ENCODE data around the gene AFF3.

AFF3 gene

DNA sequence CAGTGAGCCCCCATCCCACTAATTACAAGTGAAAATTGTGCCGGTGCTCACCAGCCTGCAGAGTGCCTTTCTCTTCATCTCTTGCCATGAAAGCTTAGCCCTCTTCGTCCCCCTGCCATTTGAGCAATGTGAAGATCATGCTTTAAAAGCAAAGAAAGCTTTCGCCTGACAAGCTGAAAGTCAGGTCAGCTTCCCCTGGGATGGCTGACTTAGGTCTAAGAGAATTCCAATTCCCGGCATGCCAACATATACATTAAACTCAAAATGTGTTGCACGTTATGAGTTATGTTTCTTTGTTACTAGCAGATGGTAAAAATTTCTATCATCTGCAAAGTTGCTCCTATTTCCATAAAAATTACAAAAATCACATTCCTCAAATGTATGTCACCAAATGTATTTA lies 129.8 kb downstream of the AFF3 start:
- no peak for DNase-seq

DNA sequence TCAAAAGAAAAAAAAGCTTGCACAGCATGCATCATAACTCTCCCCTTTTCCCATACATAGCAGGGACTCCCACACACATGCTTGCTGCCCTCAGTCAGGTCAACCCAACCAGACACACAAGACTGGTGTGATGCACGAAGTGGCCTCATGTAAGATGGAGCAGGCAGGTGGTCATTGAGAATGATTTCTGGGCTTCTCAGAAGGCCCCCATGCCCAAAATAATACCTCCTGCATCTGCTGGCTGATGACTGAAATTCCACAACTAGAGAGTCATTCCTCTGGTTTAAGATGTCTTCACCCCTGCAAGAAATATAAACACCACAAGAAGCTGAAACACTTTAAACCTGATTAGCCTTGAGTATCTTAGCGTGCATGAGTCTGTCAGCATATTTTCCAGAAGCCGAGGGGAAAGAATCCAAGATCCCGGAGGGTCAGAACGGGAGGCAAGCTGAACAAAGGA lies 131.1 kb downstream of the AFF3 start:
- no peak for DNase-seq

DNA sequence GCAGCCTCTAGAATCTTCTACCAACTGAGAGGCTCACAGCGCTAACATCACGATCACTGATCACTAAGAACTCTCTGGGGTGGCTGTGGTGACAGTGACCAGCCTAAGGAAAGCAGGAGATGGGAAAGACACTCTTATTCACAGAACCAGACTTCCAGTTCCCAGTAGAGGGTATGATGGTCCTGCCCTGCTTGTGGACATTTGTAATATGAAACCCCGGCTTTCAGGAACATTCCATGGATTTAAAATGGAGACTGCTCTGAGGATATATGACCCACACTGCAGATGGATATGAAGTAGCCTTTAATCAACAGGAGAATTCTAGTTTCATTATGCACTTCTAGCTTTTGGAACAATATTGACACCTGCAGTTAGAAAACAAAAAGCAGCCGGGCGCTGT lies 131.8 kb downstream of the AFF3 start:
- no peak for DNase-seq

DNA sequence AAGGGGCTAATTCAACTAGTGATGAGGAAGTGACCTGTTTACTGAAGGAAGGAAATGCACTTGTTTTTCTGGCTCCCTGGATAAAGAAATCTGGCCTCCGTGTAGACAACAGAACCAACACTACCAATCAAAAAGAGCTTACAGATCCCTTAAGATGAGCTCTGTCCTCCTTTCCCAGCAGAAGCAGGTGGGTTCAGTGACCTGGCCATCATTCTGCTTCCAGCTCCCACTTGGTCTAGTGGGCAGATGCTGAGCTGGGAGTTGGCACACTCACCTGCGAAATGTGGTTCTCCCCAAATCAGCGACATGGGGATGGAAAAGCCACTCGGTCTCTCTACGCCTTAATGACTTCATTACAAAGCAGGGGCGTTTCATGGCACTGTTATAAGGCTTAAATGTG lies 132.6 kb downstream of the AFF3 start:
- no peak for DNase-seq

DNA sequence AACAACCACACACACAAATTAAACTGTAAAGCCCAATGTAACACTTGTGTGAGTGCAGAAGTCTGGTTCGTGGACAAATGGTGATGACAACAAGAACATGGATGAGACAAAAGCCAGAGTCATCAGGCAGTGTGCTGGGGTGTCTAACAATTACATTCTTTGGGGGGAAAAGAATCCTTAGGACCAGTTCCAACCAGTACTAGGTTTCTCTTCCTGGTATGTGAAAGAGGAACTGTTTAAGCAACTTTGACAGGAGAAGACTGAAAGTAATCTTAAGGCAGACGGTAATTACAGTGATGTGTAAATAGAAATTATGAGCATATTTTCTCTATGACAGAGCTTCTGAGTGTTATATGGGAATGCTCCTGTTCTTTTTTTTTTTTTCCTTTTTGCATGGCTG lies 133.4 kb downstream of the AFF3 start:
- no peak for DNase-seq

DNA sequence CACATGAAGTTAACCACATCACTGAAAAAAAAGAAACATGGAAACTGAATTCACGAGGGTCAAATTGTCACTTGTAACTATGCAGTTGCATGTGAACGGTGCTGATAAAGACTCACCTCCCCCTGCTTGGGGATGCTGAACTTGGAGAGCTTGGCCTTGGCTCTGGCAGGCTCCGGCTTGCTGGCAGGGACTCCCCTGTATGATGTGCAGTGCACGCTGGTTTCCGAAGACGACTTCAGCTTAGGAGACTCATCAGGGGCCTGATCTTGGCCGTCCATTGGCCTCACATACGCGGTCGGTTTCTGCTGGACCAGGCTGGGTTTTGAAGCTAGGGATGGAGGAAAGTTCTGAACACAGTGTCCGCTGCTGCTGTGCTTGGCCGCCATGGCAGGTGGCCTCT lies 135.9 kb downstream of the AFF3 start:
- DNase-seq = no peak

DNA sequence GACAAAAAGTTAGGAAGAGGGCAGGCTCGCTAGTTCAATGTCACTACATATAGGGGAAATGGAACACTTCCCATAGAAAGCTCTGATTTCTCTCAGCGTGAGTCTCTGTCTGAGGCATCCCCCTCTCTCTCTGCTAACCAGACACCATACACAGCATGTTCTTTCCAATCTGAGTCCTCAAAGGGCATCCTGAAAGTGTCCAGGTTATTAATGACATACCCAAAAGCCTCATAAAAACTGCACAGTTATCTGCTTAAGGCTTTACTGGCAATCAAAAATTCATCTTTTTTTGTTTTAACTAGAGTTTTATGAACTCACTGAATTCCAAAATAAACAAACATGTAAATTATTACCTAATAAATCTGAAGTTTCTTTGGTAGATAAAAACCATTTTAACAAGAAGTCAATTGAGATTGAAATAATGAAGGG lies 137.4 kb downstream of the AFF3 start:
- DNase-seq = no peak

DNA sequence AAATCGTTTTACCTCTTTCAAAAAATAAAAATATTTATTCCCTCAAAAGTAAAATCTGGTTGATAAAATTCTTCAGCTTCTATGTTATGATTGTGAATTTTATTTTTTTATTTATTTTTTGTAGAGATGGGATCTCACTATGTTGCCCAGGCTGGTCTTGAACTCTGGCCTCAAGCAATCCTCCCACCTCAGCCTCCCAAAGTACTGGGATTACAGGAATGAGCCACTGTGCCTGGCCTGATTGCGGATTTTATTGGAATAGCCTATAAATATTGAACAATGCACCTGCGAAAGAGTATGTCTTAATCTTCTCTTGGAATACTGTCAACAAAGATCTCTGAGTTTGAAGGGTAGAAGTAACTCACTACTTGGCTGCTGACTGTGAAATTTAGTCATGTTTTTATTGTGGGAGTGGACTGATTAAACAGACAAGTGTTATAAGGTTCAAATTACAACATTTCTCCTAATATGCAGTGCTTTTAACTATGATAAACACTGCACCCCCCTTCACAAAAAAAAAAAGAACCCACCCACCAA lies 138.0 kb downstream of the AFF3 start:
- no peak for DNase-seq

DNA sequence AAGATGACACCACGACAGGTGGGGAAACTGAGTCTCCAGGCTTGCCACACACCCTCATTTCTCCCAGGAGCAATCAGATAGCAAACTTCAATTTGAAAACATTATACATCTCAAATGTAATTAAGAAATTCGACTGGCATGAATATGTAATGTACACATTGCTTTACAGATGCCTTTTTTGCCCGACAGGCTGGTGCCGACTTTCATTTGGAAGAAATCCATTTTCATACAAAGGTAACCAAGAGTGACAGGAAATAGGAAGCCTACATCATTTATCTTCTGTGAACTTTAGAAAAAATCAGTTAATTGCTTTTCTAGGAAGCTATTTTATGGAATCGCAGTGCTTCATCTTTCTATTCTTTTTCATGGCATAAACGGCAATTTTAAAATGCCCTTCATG lies 140.3 kb downstream of the AFF3 start:
- no peak for DNase-seq

DNA sequence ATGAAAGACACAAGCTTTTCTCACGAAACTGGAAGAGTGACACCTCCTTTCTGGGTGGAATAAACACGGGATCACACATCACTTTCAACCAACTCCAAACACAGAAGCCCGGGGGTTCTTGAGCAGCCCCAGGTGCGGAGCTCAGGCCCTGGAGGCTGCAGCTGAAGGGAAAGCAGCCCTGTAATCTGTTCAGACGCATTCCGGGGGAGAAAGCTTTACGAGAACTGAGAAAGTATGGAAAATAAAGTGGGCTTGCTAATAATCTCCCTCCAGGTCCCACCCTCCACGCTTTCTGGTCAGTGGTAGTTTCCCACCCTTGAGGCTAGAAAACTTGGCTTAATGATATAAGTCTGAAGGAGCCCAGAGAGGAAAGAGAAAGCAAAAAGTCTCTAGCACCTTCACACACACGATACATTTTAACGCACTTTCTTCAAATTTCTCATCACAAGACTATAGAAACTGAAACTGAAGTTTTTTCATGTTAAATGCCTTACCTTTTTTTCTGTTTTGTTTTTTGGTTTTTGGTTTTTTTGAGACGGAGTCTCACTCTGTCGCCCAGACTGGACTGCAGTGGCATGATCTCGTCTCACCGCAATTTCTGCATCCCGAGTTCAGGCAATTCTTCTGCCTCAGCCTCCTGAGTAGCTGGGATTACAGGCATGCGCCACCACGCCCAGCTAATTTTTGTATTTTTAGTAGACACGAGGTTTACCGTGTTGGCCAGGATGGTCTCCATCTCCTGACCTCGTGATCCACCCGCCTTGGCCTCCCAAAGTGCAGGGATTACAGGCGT lies 141.3 kb downstream of the AFF3 start:
- DNase-seq = no peak

DNA sequence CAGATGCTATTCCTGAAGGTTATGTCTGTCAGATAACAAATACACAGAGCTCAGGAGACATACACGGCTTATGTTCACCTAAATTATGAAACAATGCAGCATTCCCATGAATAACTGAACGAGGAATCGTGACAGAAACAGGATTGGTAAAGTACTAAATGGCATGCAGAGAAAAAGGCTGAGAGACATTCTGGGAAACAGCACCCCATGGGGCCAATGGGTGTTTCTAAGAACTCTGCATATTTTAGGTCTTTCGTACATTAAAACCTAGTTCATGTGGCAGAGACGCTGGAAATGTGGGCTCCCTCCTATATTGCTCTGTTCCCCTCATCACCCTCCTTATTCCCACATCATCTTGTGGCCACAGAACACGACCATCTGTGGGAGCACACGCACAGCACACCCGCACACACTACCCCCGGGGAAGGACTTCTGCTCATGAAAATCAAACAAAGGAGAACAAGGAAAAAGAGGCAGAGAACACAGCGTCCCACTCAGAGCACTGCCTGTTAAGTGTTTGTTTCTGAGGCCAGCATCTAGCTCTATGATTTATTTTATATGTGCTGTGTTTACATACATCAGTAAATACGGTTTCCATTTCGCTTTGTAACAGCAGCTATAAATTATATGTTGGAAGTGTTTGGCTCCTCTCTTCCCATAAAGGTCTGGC lies 143.6 kb downstream of the AFF3 start:
- no peak for DNase-seq

DNA sequence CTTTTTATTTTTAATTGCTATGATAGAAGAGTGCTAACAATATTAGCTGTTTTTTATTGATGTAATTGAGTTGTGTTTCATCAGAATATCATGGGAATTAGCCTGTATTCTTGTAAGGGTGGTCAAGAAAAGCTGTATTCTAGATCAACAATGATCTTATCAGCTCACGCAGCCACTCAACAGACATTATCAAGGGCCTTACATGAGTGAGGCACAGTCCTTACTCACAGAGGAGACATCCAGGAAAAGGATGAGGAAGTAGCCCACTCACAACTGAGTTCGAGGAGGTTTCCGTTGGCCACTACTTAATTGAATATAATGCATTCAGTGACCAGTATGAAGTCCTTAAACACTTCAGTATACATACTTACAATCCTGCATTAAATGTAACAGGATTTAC lies 152.5 kb downstream of the AFF3 start:
- DNase-seq = no peak

DNA sequence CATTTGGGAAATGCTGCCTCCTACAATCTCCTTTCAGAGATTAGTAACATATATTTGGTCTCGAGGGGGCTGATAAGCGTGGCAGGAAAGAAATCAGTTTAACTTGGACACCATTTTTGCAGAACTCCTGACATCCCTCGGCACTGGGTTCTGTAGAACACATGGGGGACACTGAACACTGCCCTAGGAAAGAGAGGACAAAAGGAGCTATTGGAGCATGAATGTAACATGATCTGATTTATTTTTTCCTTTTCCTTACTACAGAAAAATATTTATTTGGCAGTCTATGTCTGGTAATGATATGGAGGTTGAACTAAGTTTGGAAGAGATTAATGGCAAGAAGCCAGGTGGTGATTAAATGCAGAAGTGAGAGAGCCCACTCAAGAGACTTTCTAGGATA lies 153.8 kb downstream of the AFF3 start:
- DNase-seq = no peak

DNA sequence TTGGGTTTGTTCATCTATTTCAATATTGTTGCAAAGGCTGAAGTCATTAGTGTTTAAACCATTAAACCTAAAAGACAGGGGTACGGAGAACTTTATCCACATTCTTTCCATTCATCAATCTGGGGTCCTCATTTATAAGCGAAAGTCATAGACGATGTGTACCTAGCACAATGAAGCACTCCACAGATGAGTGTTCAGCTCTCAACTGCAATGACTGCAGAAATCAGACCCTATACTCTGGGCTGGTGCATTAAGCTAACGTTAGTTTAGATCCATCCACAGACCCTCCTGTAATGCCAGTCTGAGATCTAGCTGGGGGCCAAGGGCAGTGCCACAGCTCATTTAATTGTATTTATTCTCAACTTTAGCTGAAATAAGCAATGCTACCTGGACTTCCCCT lies 155.2 kb downstream of the AFF3 start:
- DNase-seq = no peak

DNA sequence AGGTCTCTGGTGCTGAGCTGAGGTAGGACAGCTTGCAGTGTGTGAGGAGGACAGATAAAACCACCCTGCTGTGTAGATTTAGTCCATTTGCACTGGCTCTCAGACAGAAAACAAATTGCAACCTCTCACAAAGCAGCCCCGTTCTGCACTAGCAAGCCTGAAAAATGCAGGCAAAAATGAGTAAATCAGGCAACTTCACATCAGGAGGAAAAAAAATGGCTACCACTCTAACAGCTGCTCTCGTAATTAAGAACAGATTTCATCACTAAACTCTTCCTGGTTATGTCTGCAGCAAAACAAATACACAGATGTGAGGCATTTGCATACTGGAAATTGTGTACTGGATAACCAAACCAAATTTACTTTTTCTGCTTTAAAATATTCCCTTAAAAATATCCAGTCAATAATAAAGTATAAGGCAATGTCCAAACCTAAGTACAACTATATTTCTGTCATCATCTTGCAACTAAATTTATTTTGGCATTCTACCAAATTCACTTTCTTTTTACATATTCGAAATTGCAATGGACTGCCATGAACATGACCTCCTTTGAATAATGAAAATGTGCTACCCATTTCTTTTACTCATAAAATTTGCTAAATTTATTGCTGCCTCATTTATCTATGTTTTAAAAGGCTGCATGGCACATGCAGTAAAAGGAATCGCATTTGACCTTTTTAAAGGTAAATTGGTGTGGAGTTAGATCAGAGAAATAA lies 157.4 kb downstream of the AFF3 start:
- DNase-seq = no peak

DNA sequence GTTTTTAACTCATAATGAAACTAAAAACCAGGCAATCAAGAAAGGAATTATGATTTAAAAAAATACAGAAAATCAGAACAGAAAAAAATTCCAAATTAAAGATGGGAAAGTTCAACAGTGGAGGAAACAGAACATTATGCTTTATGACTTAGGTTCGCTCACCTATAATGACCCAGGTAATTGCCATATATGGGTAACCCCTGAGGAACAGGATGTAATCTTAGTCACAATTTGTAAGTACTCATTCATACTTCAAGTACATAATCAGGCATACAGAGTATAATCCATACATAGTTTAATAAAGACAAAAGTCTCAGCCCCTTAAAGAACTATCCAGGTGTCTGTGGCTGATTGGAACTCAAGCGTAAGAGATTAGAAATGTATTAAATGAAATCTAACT lies 159.6 kb downstream of the AFF3 start:
- DNase-seq = no peak

DNA sequence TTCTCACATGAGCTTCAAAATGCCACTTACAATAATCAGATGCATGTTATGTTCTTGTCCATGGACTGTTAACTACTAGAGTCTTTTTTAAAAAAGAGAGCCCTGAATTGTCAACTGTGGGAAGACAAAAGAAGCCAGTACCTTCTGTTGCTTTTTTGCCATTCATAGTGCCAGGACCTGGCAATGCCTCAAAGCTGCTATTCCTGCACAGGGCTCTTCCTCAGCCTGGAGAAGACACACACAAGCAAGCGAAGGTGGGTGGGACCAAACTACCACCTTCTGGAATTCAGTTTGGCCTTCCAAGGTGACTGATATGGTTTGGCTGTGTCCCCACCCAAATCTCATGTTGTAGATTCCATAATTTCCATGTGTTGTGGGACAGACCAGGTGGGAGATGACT lies 160.6 kb downstream of the AFF3 start:
- no peak for DNase-seq

DNA sequence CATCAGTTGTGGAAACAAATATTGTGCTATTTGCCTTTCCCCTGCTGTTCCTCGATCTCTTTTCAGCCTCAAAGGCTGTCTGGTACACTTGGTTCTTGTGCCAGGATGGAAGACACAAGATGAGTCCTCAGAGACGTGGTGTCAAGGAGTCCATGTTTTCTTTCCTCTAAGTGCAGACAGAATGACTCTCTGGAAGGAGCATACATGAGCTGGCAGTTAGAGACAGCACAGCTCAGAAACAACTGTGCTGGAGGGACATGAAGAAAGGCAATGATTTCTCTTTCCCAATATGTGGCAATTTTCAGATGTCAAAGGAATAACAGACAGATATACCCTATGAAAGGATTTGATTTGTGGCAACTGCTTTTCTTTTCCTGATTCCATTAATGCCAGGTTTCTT lies 162.2 kb downstream of the AFF3 start:
- no peak for DNase-seq

DNA sequence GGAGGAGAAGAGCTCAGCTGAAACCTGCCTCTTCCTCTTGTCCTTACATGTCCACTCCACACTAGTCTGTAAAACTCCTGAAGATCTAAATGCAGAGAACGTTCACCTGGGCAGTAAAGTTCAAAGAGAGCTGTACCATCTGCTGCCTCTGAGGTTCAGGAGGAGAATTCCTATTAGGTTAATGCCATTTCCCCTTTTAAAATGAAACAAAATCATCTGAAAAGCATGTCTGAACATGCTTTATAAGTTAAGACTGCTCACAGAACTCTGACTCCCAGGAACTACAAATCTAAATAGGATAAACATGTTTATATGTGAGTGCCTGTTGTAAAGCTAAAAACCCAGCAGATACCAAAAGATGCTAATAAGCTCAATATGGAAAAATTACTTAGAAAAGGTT lies 164.4 kb downstream of the AFF3 start:
- no peak for DNase-seq

DNA sequence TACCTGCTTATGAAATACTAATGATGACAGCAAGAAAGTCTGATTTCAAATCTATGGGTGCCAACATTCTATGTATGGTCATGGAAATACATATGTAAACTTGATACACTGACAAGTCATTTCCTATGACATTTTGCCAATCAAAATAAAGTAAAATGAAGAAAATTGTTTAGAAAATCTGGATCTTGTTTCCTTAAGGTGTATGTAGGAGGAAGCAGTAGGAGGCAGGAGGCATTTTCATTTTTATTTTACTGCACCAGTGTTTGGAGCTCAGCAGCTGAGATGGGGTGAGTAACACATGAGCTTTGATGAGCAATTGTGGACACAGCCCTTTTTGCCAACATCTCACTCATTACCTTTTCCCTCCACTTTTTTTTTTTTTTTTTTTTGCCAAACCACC lies 167.0 kb downstream of the AFF3 start:
- DNase-seq = no peak

DNA sequence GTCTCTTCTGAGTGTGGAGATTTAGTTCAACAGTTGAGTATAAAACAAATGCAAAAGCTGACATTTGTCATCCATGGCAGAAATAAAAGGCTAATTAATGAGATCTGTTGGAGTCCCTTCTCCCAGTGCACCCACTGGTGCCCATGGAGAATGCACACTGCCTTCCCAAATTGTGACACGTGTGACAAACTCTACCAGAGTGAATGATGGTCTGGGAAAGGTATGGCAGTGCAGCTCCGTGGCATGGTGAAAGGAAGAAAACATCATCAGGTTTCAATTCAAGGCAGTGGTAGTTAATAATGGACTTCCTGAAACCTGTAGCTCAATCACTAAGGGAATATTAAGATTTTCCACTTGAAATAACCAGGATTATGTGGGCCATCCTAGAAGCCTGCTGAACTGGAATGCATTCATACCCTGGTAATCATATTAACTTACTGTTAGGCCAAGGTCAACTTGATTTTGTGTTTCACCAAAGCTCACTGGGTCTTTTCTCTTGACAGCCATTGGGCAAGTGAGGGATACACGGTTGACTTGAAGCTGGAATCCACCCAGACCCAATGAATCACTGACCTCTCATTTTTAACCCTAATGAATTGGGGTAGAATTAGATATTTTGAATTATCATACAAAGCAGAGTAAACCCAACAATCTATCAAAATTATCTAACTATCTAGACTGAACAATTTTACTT lies 167.6 kb downstream of the AFF3 start:
- no peak for DNase-seq

DNA sequence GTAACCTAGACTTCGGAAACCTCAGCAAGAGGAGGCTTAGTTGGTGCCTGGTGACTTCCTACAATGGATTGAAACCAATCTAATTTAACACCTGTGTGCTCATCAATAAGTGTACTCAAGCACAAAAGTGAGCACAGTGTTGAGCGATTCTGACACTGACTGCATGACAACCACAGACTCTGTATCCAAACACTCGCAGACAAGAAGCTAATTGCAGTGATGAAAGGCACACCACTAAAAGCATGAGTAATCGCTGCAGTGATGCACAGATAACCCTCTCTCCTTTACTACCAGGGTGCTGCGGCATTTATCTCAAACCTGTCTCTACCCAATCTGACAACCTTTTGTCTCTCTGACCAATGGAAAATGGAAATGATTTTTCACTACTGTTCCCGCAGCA lies 168.1 kb downstream of the AFF3 start:
- no peak for DNase-seq
